H7 (cell line): ENCODE results near the gene CUEDC1. TPM values are rescaled to one million over a fixed set of nuclear protein-coding genes. Genes with fewer than 3 reads are reported as not detected.

Source experiments
- DNase-seq: peaks from one replicate; pipeline ENCODE4 v3.0.0; 2012
- H3K27me3 ChIP-seq: 2 replicates; pipeline ENCODE4 v1.6.0; 2011; ENCODE audit warnings: mild to moderate bottlenecking, low read length; ENCODE audit not compliant: control insufficient read depth, insufficient read depth
- H3K36me3 ChIP-seq: replicated peaks from 2 replicates; pipeline ENCODE4 v1.5.1; 2011; ENCODE audit warnings: low read length; ENCODE audit not compliant: control insufficient read depth, insufficient read depth
- H3K4me3 ChIP-seq: 2 replicates; pipeline ENCODE4 v1.5.1; 2011; ENCODE audit warnings: low read depth, mild to moderate bottlenecking, control low read depth, low read length, moderate library complexity; ENCODE audit not compliant: insufficient read depth
- total RNA-seq: library from RNA; depleted of rRNA; stranded (reverse); fragments of >200 nt; shearing (Covaris generic); gene quantifications from 2 replicates; pipeline ENCODE4 v1.2.3, GENCODE V29; 2014

Gene CUEDC1
- total RNA-seq, 1 experiment from 2014 or later = 13.9 TPM

- no peaks in the 10 kb centered on the region for H3K27me3 ChIP-seq
- no peak overlapping the region for H3K4me3 ChIP-seq
- no peak for DNase-seq
- H3K36me3 ChIP-seq = peaks cover 12% of the 10 kb centered on the region
Observed at GRCh38 chr17:57839571-57839923, 115.7 kb downstream of the CUEDC1 start.

- Histone ChIP-seq H3K4me3 (no peak overlapping the region), H3K27me3 (no peaks in the 10 kb centered on the region), H3K36me3 (peaks cover 12% of the 10 kb centered on the region)
- no peak for DNase-seq
Observed at GRCh38 chr17:57838857-57839570, 116.2 kb downstream of the CUEDC1 start.

- Histone ChIP-seq H3K27me3 (no peaks in the 10 kb centered on the region), H3K36me3 (peaks cover 12% of the 10 kb centered on the region), H3K4me3 (no peak overlapping the region)
- DNase-seq = no peak
Observed at GRCh38 chr17:57838453-57838852, 116.8 kb downstream of the CUEDC1 start.

GRCh38 chr17:57835333-57835900, 119.8 kb downstream of the CUEDC1 start:
- Histone ChIP-seq H3K36me3 (peaks cover 10% of the 10 kb centered on the region), H3K27me3 (no peaks in the 10 kb centered on the region), H3K4me3 (no peak overlapping the region)
- DNase-seq = no peak

GRCh38 chr17:57834146-57834741, 121.0 kb downstream of the CUEDC1 start:
- peaks cover 6% of the 10 kb centered on the region for H3K36me3 ChIP-seq
- peak; percentile 75 for DNase-seq
- no peak overlapping the region for H3K4me3 ChIP-seq
- H3K27me3 ChIP-seq = no peaks in the 10 kb centered on the region

GRCh38 chr17:57833179-57833939, 121.9 kb downstream of the CUEDC1 start:
- Histone ChIP-seq H3K27me3 (no peaks in the 10 kb centered on the region), H3K4me3 (0 out of 2 replicates have a peak overlapping the region, but pooled peaks have one; percentile 11), H3K36me3 (0 out of 2 replicates have a peak, but pooled peaks cover under 1% of the 10 kb centered on the region)
- DNase-seq = peak; percentile 71

- DNase-seq = peak; percentile 47
- Histone ChIP-seq H3K36me3 (no peaks in the 10 kb centered on the region), H3K27me3 (no peaks in the 10 kb centered on the region), H3K4me3 (no peak overlapping the region)
Observed at GRCh38 chr17:57832314-57833178, 122.7 kb downstream of the CUEDC1 start.

- Histone ChIP-seq H3K36me3 (no peaks in the 10 kb centered on the region), H3K27me3 (no peaks in the 10 kb centered on the region), H3K4me3 (no peak overlapping the region)
- DNase-seq = no peak
Observed at GRCh38 chr17:57830880-57831279, 124.3 kb downstream of the CUEDC1 start.

GRCh38 chr17:57823469-57824401, 131.5 kb downstream of the CUEDC1 start:
- H3K27me3 ChIP-seq = no peaks in the 10 kb centered on the region
- no peak for DNase-seq

GRCh38 chr17:57819867-57820266, 135.3 kb downstream of the CUEDC1 start:
- DNase-seq = no peak
- H3K27me3 ChIP-seq = no peaks in the 10 kb centered on the region

More at GRCh38 chr17:57823469-57824401, 131.5 kb downstream of the CUEDC1 start:
- Histone ChIP-seq H3K36me3 (no peaks in the 10 kb centered on the region), H3K4me3 (no peak overlapping the region)

GRCh38 chr17:57819285-57819684, 135.9 kb downstream of the CUEDC1 start:
- no peak for DNase-seq
- no peaks in the 10 kb centered on the region for H3K36me3 ChIP-seq
- H3K27me3 ChIP-seq = no peaks in the 10 kb centered on the region
- no peak overlapping the region for H3K4me3 ChIP-seq

More at GRCh38 chr17:57819867-57820266, 135.3 kb downstream of the CUEDC1 start:
- Histone ChIP-seq H3K36me3 (no peaks in the 10 kb centered on the region), H3K4me3 (no peak overlapping the region)

GRCh38 chr17:57818066-57818465, 137.1 kb downstream of the CUEDC1 start:
- Histone ChIP-seq H3K36me3 (no peaks in the 10 kb centered on the region), H3K4me3 (no peak overlapping the region), H3K27me3 (no peaks in the 10 kb centered on the region)
- no peak for DNase-seq

GRCh38 chr17:57817299-57817698, 137.9 kb downstream of the CUEDC1 start:
- no peak for DNase-seq
- H3K36me3 ChIP-seq = no peaks in the 10 kb centered on the region
- no peak overlapping the region for H3K4me3 ChIP-seq

More at GRCh38 chr17:57817299-57817698, 137.9 kb downstream of the CUEDC1 start:
- no peaks in the 10 kb centered on the region for H3K27me3 ChIP-seq
